Neuronal stem cell (in vitro differentiated cells): ENCODE data around the gene WWOX.

Source experiments
- DNase-seq: peaks from one replicate; pipeline ENCODE4 v3.0.0-alpha.2; 2013; ENCODE audit warnings: low spot score
- H2AFZ ChIP-seq: one replicate; pipeline ENCODE4 v1.6.1; 2013; ENCODE audit warnings: mild to moderate bottlenecking, low read length, inconsistent platforms
- H2AK5ac ChIP-seq: 2 replicates; pipeline ENCODE4 v1.6.1; 2013; ENCODE audit warnings: low read depth, mild to moderate bottlenecking, inconsistent platforms, low read length, moderate library complexity, mixed read lengths
- H2BK120ac ChIP-seq: 2 replicates; pipeline ENCODE4 v1.6.1; 2013; ENCODE audit warnings: low read depth, mild to moderate bottlenecking, inconsistent platforms, low read length, moderate library complexity, mixed read lengths
- H2BK12ac ChIP-seq: one replicate; pipeline ENCODE4 v1.6.1; 2013; ENCODE audit warnings: low read length, inconsistent platforms
- H2BK15ac ChIP-seq: 2 replicates; pipeline ENCODE4 v1.6.1; 2013; ENCODE audit warnings: mild to moderate bottlenecking, low read length, inconsistent platforms, mixed read lengths
- H2BK5ac ChIP-seq: one replicate; pipeline ENCODE4 v1.6.1; 2013; ENCODE audit warnings: inconsistent platforms, mild to moderate bottlenecking, low read length, moderate library complexity
- H3K14ac ChIP-seq: one replicate; pipeline ENCODE4 v1.6.1; 2013; ENCODE audit warnings: low read length, inconsistent platforms
- H3K18ac ChIP-seq: 2 replicates; pipeline ENCODE4 v1.6.1; 2013; ENCODE audit warnings: low read length, inconsistent platforms
- H3K23ac ChIP-seq: 2 replicates; pipeline ENCODE4 v1.6.1; 2013; ENCODE audit warnings: low read depth, mild to moderate bottlenecking, mixed read lengths, low read length, inconsistent platforms; ENCODE audit not compliant: poor library complexity
- H3K27ac ChIP-seq: replicated peaks from 3 replicates; pipeline ENCODE4 v1.5.1; 2013; ENCODE audit warnings: low read length, inconsistent platforms
- H3K27me3 ChIP-seq, 3 experiments: 2 replicates each; pipeline ENCODE4 v1.6.1; 2013; ENCODE audit warnings: low read length in 3 of 3, mild to moderate bottlenecking in 2 of 3, inconsistent platforms in 1 of 3, low read depth in 1 of 3, mixed read lengths in 1 of 3, moderate library complexity in 1 of 3; ENCODE audit not compliant: control insufficient read depth in 3 of 3, insufficient read depth in 3 of 3
- H3K36me3 ChIP-seq, 2 donors: replicated peaks in 1 of 2; 2 replicates each; pipeline ENCODE4 v1.6.1; 2013; ENCODE audit warnings: low read length in 2 of 2; ENCODE audit not compliant: control insufficient read depth in 2 of 2, insufficient read depth in 2 of 2
- H3K4ac ChIP-seq: 2 replicates; pipeline ENCODE4 v1.6.1; 2013; ENCODE audit warnings: inconsistent platforms, mild to moderate bottlenecking, low read length, moderate library complexity
- H3K4me1 ChIP-seq, 2 donors: 1 replicate in 1 of 2; 2 replicates in 1 of 2; pipeline ENCODE4 v1.6.1; 2013; ENCODE audit warnings: low read length in 2 of 2, low read depth in 1 of 2; ENCODE audit not compliant: control insufficient read depth in 2 of 2, insufficient read depth in 1 of 2
- H3K4me2 ChIP-seq: one replicate; pipeline ENCODE4 v1.6.1; 2013; ENCODE audit warnings: mild to moderate bottlenecking, low read length, inconsistent platforms; ENCODE audit not compliant: insufficient read depth, poor library complexity, severe bottlenecking
- H3K4me3 ChIP-seq, 2 donors: 2 replicates each; pipeline ENCODE4 v1.5.1; 2013; ENCODE audit warnings: low read length in 2 of 2, mild to moderate bottlenecking in 2 of 2, inconsistent platforms in 1 of 2, moderate library complexity in 1 of 2
- H3K79me1 ChIP-seq: one replicate; pipeline ENCODE4 v1.6.1; 2013; ENCODE audit warnings: low read depth, mild to moderate bottlenecking, inconsistent platforms, low read length, moderate library complexity
- H3K9ac ChIP-seq: one replicate; pipeline ENCODE4 v1.6.1; 2013; ENCODE audit warnings: mild to moderate bottlenecking, low read depth, low read length, inconsistent platforms; ENCODE audit not compliant: poor library complexity
- H3K9me3 ChIP-seq, 2 donors: replicated peaks in 1 of 2; 2 replicates each; pipeline versions ENCODE3 to v1.6.1; 2013; ENCODE audit warnings: low read length in 2 of 2, mild to moderate bottlenecking in 2 of 2, inconsistent platforms in 1 of 2, low read depth in 1 of 2, mixed read lengths in 1 of 2, moderate library complexity in 1 of 2; ENCODE audit not compliant: control insufficient read depth in 2 of 2, insufficient read depth in 1 of 2
- H4K8ac ChIP-seq: one replicate; pipeline ENCODE4 v1.6.1; 2013; ENCODE audit warnings: low read depth, mild to moderate bottlenecking, inconsistent platforms, low read length, moderate library complexity
- H4K91ac ChIP-seq: one replicate; pipeline ENCODE4 v1.6.1; 2013; ENCODE audit warnings: low read length, low read depth, mild to moderate bottlenecking, inconsistent platforms; ENCODE audit not compliant: poor library complexity
- WGBS, 2 donors: extraction: QIAGEN DNeasy Blood & Tissue Kit; methylation state at CpG; one replicate each; pipeline ENCODE4 v1.1.7; 2013; ENCODE audit warnings: missing lambda C conversion rate in 2 of 2, mixed read lengths in 1 of 2; ENCODE audit not compliant: insufficient read length in 2 of 2, insufficient replicate concordance in 1 of 2; ENCODE audit errors: extremely low coverage in 2 of 2; 5-methylcytosine and 5-hydroxymethylcytosine counted together

WWOX gene

DNA sequence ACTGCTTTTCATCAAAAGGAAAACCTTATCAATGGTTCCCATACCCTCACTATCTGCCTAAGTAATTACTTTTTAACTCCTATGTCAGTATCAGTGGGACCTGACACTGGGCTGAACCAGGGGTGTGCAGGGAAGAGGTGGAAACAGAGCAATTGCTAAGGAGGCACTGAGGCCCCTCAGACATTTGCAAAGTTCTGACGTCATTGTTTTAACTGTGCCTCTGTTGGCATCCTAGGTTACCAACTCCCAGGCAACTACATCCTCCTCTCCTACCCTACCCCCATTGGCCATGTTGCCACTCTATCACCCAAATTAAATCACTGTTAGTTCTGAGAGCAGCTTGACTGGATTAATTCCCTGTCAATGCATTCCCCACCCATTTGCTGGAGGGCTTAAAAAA, 8.0 kb upstream of the WWOX start:
- Histone ChIP-seq H2AK5ac (no peak overlapping the region), H3K4ac (no peak overlapping the region), H3K4me2 (no peak overlapping the region), H3K18ac (no peak overlapping the region), H2BK120ac (no peak overlapping the region), H2BK15ac (no peak overlapping the region), H2BK5ac (no peak overlapping the region), H2AFZ (no peak overlapping the region), H3K4me3 (no peak overlapping the region), H4K91ac (no peak overlapping the region), H3K27me3 (peaks cover 0 to 7% (median 0%) of the 10 kb centered on the region in 3 experiments), H2BK12ac (no peak overlapping the region), H4K8ac (no peak overlapping the region), H3K9me3 (no peaks in the 10 kb centered on the region), H3K14ac (no peak overlapping the region), H3K4me1 (no peaks in the 10 kb centered on the region), H3K36me3 (no peaks in the 10 kb centered on the region), H3K9ac (no peak overlapping the region), H3K79me1 (no peaks in the 10 kb centered on the region), H3K23ac (no peak overlapping the region), H3K27ac (no peak overlapping the region)
- no CpG with 5 or more reads among the region's 1 CpG for WGBS, 2 donors
- DNase-seq, result no peak

DNA sequence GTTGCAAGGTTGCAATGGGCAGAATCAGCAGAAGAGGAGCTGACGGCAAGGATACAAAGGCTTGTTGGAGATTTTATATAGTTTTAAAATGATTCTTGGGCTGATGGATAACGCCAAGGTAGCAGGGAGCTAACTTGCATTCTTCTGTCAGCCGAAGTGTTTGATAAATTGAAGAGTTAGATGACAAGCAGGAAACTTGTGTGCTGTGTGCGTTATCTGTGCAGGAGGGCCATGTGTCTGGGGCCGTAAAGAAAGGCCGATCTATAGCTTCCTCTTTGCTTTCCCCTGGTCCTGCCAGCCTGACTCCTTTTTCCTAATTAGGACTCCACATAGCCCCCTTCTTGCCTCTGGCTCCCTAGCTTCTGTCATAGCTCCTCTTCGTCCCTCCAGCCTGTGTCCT, 6.7 kb upstream of the WWOX start:
- Histone ChIP-seq H2BK120ac (no peak overlapping the region), H3K4me3 (no peak overlapping the region), H2BK5ac (no peak overlapping the region), H2BK12ac (no peak overlapping the region), H3K9ac (no peak overlapping the region), H2AK5ac (no peak overlapping the region), H4K8ac (no peak overlapping the region), H3K4ac (no peak overlapping the region), H3K18ac (no peak overlapping the region), H3K36me3 (no peaks in the 10 kb centered on the region), H2AFZ (no peak overlapping the region), H3K23ac (no peak overlapping the region), H3K27ac (no peak overlapping the region), H3K9me3 (no peaks in the 10 kb centered on the region), H2BK15ac (no peak overlapping the region), H3K4me1 (no peaks in the 10 kb centered on the region), H3K14ac (no peak overlapping the region), H4K91ac (no peak overlapping the region), H3K4me2 (no peak overlapping the region), H3K27me3 (peaks cover 0 to 7% (median 0%) of the 10 kb centered on the region in 3 experiments), H3K79me1 (no peaks in the 10 kb centered on the region)
- DNase-seq, result no peak
- WGBS, 2 donors, result no CpG with 5 or more reads among the region's 7 CpGs

DNA sequence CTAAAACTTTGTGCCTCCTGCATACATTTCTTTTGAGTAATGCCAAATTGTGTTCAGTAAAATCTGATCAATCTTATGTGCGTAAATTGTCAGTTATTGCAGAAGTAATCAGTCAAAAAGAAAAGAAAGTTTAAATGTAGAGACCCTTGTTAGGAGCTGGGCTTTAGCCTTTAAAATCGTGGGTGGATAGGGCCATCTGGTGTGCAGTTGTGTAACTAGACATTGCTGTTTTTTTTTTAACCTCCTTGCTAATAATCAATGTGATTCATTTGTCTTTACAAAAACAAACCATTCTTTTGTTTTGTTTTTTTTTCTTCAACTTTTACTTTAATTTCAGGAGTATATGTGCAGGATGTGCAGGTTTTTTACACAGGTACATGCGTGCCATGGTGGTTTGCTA, 5.3 kb upstream of the WWOX start:
- Histone ChIP-seq H2AK5ac (no peak overlapping the region), H2BK15ac (no peak overlapping the region), H3K9ac (no peak overlapping the region), H2BK5ac (no peak overlapping the region), H3K14ac (no peak overlapping the region), H2BK12ac (no peak overlapping the region), H3K4me2 (no peak overlapping the region), H3K79me1 (no peaks in the 10 kb centered on the region), H4K8ac (no peak overlapping the region), H4K91ac (no peak overlapping the region), H3K36me3 (no peaks in the 10 kb centered on the region), H3K27me3 (peaks cover 0 to 7% (median 0%) of the 10 kb centered on the region in 3 experiments), H2AFZ (no peak overlapping the region), H3K27ac (no peak overlapping the region), H3K23ac (no peak overlapping the region), H3K9me3 (no peaks in the 10 kb centered on the region), H3K4me3 (no peak overlapping the region), H3K4me1 (no peaks in the 10 kb centered on the region), H3K18ac (no peak overlapping the region), H2BK120ac (no peak overlapping the region), H3K4ac (no peak overlapping the region)
- no CpG with 5 or more reads among the region's 3 CpGs for WGBS, 2 donors
- no peak for DNase-seq

DNA sequence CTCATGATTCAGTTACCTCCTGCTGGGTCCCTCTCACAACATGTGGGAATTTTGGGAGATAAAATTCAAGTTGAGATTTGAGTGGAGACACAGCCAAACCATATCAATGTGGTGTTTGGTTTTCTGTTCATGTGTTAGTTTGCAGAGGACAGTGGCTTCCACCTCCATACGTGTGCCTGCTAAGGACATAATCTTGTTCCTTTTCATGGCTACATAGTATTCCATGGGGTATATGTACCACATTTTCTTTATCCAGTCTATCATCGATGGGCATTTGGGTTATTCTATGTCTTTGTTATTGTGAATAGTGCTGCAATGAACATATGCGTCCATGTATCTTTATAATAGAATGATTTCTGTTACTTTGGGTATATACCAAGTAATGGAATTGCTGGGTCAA, 4.5 kb upstream of the WWOX start:
- Histone ChIP-seq H2BK15ac (no peak overlapping the region), H3K79me1 (no peaks in the 10 kb centered on the region), H3K27ac (no peak overlapping the region), H3K27me3 (peaks cover 0 to 7% (median 0%) of the 10 kb centered on the region in 3 experiments), H3K4me2 (no peak overlapping the region), H3K23ac (no peak overlapping the region), H2AK5ac (no peak overlapping the region), H4K8ac (no peak overlapping the region), H2BK120ac (no peak overlapping the region), H2AFZ (no peak overlapping the region), H3K14ac (no peak overlapping the region), H3K4me1 (peaks cover 0 to under 1% of the 10 kb centered on the region in 2 donors), H3K4me3 (no peak overlapping the region), H2BK5ac (no peak overlapping the region), H3K9me3 (no peaks in the 10 kb centered on the region), H4K91ac (no peak overlapping the region), H3K18ac (no peak overlapping the region), H2BK12ac (no peak overlapping the region), H3K36me3 (no peaks in the 10 kb centered on the region), H3K9ac (no peak overlapping the region), H3K4ac (no peak overlapping the region)
- no CpG with 5 or more reads among the region's 3 CpGs for WGBS, 2 donors
- DNase-seq, result no peak
